HG03060 (cell line): Measurements from ENCODE around the gene ZNF184.
A peak's percentile ranks its signal among the peaks of the same experiment; 100 is the strongest.

Source experiments
- ATAC-seq: cut with Tn5 transposase; IDR thresholded peaks from one replicate; pipeline ENCODE4 v1.9.1; 2021; ENCODE audit warnings: low read depth, moderate number of reproducible peaks; ENCODE audit not compliant: unreplicated experiment

Gene ZNF184

GRCh38 chr6:27472617-27473400 is at the start of gene ZNF184:
ZNF184 (minus strand) TSS chr6:27473105; CDS start chr6:27472294, 811 bp downstream.
- peak; percentile 54 for ATAC-seq

- ATAC-seq: no peak
These were observed 46.2 kb upstream of the ZNF184 start for GRCh38 chr6:27518881-27519795.

GRCh38 chr6:27517928-27518787 is 45.3 kb upstream of the ZNF184 start:
- ATAC-seq: no peak

- no peak for ATAC-seq
These were observed 44.3 kb upstream of the ZNF184 start for GRCh38 chr6:27517238-27517637.

GRCh38 chr6:27514906-27515495 is 42.1 kb upstream of the ZNF184 start:
- no peak for ATAC-seq

- ATAC-seq: no peak
These were observed 39.6 kb upstream of the ZNF184 start for GRCh38 chr6:27512525-27512924.

- no peak for ATAC-seq
These were observed 34.4 kb upstream of the ZNF184 start for GRCh38 chr6:27507041-27507956.

- ATAC-seq: no peak
These were observed 32.5 kb upstream of the ZNF184 start for GRCh38 chr6:27505209-27506027.

- no peak for ATAC-seq
These were observed 30.6 kb upstream of the ZNF184 start for GRCh38 chr6:27503436-27504030.

GRCh38 chr6:27502508-27503435 is 29.9 kb upstream of the ZNF184 start:
- ATAC-seq: no peak

- no peak for ATAC-seq
These were observed 28.3 kb upstream of the ZNF184 start for GRCh38 chr6:27501187-27501586.

- ATAC-seq: no peak
These were observed 27.3 kb upstream of the ZNF184 start for GRCh38 chr6:27500177-27500576.

- ATAC-seq: no peak
These were observed 22.7 kb upstream of the ZNF184 start for GRCh38 chr6:27495386-27496135.

GRCh38 chr6:27494987-27495385 is 22.1 kb upstream of the ZNF184 start:
- ATAC-seq: no peak

- ATAC-seq: no peak
These were observed 21.2 kb upstream of the ZNF184 start for GRCh38 chr6:27494103-27494502.

GRCh38 chr6:27492631-27493190 is 19.8 kb upstream of the ZNF184 start:
- no peak for ATAC-seq
